ENCODE measurements around the gene ELL2.

DNA sequence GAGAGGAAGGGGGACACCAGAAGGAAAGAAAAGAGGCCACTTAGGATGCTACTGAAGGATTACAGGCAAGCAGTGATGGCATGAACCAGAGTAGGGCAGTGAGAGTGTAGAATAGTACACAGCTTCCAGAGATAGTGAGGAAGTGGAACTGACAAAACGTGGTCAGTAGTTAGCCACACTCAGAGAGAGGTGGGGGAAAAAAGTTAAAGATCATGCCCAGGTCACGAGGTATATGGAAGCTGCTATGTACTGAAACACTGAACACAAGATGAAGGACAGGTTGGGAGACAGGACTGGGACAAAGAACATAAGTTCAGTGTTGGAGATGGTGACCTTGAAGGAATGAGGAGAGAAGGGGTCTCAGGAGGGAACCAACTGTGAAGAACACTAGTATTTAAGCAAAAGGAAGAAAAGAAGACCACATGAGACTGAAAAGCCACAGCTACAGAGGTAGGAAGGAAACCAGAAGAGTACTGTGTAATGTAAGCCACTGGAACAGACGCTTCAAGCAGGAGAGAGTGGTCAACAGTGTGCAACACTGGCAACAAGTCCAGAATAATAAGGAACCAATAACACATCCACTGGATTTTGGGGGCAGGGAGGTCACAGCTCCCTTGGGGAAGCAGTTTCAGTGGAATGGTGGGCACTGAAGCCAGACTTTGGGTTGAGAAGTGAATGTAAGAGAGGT lies 45.5 kb downstream of the ELL2 start:
- TF ChIP-seq, protein P1, sequence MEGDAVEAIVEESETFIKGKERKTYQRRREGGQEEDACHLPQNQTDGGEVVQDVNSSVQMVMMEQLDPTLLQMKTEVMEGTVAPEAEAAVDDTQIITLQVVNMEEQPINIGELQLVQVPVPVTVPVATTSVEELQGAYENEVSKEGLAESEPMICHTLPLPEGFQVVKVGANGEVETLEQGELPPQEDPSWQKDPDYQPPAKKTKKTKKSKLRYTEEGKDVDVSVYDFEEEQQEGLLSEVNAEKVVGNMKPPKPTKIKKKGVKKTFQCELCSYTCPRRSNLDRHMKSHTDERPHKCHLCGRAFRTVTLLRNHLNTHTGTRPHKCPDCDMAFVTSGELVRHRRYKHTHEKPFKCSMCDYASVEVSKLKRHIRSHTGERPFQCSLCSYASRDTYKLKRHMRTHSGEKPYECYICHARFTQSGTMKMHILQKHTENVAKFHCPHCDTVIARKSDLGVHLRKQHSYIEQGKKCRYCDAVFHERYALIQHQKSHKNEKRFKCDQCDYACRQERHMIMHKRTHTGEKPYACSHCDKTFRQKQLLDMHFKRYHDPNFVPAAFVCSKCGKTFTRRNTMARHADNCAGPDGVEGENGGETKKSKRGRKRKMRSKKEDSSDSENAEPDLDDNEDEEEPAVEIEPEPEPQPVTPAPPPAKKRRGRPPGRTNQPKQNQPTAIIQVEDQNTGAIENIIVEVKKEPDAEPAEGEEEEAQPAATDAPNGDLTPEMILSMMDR (IDR thresholded peaks at IDR 0.05) = no peak
- no peak for TF ChIP-seq POLR2A (IDR thresholded peaks at IDR 0.05)
